GM18502 (cell line): ENCODE data around the gene GAB2.
"Not testable (repeated sequence)": the region's sequence is repeated elsewhere in the genome, so short reads cannot be mapped to it uniquely, and the experiment has no call there.

Experiments used
- ATAC-seq: cut with Tn5 transposase; IDR thresholded peaks from one replicate; pipeline ENCODE4 v1.9.1; 2021; ENCODE audit warnings: mild to moderate bottlenecking; ENCODE audit not compliant: unreplicated experiment, poor library complexity

Gene GAB2

GRCh38 chr11:78228467-78228866, 189.2 kb downstream of the GAB2 start:
- peak; percentile 71 for ATAC-seq

GRCh38 chr11:78227921-78228320, 189.7 kb downstream of the GAB2 start:
- peak; percentile 33 for ATAC-seq

GRCh38 chr11:78226684-78227680, 190.6 kb downstream of the GAB2 start:
- ATAC-seq = no peak

- no peak for ATAC-seq
Measured at GRCh38 chr11:78224906-78225420, 192.7 kb downstream of the GAB2 start.

- no peak for ATAC-seq
Measured at GRCh38 chr11:78224506-78224905, 193.1 kb downstream of the GAB2 start.

- ATAC-seq = peak; percentile 79
Measured at GRCh38 chr11:78223320-78223954, 194.2 kb downstream of the GAB2 start.

GRCh38 chr11:78222726-78223125, 194.9 kb downstream of the GAB2 start:
- not testable (repeated sequence) for ATAC-seq

GRCh38 chr11:78221396-78222315, 196.0 kb downstream of the GAB2 start:
- ATAC-seq = no peak

GRCh38 chr11:78220218-78221157, 197.1 kb downstream of the GAB2 start:
- no peak for ATAC-seq

GRCh38 chr11:78219493-78220217, 198.0 kb downstream of the GAB2 start:
- ATAC-seq = no peak

GRCh38 chr11:78218707-78219492, 198.7 kb downstream of the GAB2 start:
- ATAC-seq = no peak

- ATAC-seq = no peak
Measured at GRCh38 chr11:78217650-78218541, 199.7 kb downstream of the GAB2 start.

- no peak for ATAC-seq
Measured at GRCh38 chr11:78216571-78217287, 200.9 kb downstream of the GAB2 start.

- ATAC-seq = no peak
Measured at GRCh38 chr11:78216021-78216420, 201.6 kb downstream of the GAB2 start.

GRCh38 chr11:78214331-78215194, 203.1 kb downstream of the GAB2 start:
- no peak for ATAC-seq
